Activated CD4-positive, alpha-beta T cell treated with anti-CD3 and anti-CD28 coated beads for 1 hour (primary cell): ENCODE measurements around the gene RERG.

Experiments used
- DNase-seq: peaks from one replicate; pipeline ENCODE4 v3.0.0-alpha.2; 2020

RERG gene

DNA sequence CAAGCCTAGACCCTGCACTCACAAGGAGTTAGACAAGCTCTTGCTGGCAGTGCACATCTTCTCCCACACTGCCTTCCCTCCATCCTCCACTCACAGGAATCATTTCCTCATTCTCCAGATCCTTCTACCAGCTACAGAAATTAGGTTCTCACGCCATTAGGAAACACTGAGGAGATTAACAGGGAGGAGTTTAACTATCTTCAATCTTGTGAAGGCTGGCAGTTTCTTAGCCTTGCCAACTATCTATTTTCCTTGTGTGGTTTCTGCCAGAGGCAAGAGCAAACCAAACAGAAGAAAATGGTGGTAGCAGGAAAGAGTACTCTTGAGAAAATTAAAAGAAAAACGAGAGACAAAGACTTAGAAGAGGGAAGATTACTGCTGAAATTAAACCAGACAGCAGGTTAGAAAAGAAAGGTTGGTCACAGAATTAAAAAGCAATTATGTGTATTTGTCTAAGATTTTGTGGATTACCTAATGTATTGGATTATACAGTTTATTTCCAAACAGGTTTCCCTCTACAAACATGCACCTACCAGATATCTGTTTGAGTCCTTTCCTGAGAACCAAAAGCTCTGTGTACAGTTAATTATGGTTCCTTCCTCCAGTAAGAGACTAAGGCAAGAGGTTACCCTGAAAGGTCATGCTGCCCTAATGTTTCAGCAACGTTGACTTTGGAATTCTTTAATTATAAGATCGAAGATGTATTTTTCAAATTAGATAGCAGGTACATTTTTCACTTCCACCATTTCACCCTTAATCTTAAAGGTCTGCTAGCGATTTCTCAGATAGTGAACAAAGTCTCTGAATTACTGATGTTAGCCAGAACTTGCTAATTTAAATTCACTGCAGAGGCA, 5.0 kb downstream of the RERG start:
- no peak for DNase-seq

DNA sequence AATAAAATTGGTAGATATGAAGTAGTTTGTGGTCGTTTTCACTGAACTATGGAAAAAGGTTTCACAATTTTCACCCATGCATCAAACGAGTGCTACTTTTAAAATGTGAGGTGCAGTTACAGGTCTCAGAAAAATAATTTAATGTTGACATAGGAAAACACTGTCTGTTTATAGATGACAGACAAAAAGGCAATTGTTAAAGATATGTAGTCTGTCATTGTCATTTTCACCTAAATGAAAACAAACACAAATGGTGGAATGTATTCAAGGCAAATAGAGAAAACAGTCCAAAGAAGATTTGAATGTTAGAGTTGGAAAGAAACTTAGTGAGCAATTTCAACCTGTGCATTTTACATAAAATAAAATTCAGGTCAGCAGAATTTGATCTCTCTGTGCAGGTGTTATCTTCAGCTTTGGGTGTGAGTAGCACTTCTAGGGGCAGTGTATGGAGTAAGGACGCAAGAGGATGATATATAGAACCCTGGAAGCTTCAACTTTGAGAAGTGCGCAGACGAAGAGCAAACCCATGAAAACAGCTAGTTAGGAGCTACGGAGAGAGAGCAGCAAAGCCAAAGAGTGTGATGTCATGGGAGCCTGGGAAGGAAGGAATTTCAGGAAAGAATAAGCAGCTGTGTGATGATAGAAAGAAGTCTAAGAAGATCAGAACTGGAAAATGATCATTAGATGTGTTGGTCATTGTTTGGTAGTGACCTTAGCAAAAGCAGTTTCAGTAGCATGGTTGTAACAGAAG, 6.2 kb downstream of the RERG start:
- no peak for DNase-seq

DNA sequence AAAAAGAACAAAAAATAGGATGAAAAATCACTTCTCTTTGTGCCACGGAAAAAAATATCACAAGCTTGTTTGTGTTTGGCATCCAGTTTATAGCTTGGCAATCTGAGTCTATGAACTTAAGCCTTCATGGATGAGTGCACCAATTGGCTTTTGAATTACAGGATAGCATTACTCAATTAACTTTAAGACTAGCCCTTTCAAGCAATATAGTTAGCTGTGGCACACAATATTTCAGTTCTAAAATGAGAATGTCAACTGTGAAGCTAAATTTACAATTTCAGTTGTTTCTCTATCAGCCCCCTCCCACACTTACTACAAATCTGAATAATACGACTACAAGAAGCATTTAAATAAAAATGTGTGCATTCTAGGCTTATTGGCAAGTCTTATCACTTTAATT, 8.3 kb downstream of the RERG start:
- no peak for DNase-seq

DNA sequence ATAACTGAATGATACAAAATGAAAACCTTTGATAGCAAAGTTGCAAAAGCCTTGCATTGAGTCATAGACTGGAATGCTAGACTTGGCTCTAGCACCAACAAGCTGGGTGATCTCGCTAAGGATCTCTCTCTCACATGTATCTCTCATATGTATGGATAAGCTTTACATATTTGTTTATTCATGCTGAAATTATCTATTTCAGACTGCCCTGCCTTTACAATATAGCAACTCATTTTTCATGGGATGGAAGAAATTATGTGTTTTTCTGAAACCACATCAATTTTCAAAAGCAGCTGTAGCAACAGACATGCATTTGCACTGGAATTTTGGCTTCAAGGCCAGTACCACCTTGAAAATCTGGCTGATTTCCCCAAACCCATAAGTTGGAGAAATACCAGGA, 11.4 kb downstream of the RERG start:
- DNase-seq = no peak

DNA sequence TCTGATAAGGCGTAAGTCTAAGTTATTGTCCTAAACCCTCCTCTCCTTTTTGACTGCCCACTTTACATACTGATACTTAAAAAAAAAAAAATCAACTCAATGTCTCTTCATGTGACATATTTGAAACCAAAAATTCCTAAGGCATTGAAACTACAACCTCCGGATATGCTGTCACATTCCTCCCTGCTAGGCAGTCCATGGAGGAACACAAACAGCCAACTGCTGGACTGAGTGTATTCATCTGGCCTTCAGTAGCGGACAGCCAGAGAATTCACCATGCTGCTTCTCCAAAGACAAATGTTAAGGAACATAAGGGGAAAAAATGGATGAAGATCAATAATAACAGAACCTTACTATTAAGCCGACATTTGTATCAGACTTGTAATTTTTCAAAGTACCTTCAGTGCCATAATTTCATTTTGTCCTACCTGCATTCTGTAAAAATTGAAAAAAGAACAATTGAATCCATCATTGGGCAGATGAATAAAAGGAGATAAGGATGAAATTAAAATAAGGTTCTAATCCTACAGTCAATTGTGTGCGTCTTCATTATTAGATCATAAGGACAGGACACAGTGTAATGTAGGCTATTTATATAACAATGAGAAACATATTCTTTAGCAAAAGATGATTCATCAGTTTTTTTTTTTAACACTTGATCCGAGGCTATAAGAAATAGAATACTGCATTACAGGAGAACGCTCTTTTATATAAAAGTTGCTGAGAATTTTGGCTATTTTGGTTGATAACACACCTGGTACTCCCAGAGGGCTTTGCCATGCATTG, 12.2 kb downstream of the RERG start:
- DNase-seq = no peak

DNA sequence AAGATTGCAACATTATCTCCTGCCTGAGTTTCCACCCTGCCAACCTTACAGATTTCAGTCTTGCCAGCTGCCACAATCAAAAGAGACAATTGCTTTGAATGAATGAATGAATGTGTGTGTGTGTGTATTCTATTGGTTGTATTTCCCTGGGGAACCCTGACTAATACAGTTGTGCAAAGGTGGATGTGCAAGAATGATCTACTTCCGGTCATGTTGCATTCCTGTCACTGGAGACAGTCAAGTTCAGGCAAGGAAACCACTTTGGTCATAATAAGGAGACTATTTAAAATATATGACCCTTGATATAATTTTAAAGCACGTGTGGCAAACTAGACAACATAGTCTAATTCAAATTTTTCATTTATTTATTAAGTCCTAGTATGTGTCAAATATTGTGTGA, 13.1 kb downstream of the RERG start:
- DNase-seq = no peak

DNA sequence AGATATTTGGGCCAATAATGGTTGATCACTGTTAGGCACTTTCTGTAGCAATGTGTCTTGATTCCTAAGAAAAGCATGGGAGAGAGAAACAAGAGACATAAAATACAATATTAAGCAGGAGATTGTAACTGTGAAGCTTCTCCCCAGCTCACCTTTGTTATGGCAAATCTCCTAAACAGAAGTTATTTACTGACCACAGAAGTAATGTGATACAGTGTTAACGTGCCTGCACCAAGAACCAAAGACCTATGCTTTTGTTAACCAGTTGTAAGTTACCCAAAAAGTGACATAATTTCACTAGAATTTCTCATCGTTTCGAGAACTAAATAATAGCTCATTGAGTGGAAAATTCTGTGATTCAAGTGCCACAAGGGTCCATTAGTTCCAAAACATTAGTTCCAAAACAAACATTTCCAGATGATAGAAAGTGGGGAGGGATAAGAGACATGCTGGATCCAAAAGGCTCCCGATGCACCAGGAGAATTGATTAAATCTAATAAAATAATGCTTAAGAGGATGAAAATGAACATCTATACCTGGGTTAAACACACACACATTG, 14.3 kb downstream of the RERG start:
- no peak for DNase-seq

DNA sequence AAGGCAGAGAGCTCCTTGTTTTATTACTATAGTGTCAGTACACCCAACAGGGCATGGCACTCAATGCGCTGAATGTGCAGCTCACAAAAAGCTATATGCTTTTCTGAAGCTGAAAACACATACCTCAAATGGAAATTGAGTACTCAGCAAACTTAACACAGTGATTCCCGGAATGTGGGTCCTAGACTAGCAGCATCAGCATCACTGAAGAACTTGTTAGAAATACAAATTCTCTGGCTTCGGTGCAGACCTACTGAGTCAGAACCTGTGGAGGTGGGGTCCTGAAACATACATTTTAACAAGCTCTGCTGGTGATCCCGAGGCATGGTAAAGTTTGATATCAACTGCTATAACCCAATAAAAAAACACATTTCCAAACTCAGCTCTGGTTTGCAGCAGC, 14.9 kb downstream of the RERG start:
- DNase-seq = no peak

DNA sequence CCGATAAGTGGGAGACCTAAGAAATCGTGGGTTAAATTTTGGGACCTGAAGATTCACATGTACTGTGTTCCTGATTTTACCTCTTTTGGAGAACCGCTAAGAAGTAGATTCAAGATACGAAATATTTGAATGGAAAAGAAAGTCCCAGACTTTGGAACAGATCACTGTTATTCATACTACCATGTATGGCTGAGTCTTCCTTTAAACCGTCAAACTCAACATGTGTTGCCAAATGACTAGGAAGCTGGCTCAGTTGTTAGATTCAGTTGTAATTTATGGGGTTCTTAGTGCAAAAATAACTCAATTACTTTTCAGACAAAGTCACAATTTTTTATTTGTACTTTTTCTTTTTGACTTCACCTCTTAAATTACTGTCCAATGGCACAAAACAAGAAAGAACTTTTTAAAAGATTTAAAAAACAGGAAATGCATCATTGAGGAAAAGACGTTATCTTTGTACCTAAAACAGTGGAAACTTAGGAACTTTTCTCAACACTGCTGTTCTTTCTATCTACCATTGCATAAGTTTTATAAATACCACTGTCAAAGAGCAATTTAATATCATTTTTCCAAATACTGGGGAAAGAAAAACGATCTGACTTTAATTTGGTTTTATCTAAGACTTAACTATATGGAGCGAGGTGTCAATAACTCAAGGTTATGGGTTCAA, 15.7 kb downstream of the RERG start:
- DNase-seq = no peak

DNA sequence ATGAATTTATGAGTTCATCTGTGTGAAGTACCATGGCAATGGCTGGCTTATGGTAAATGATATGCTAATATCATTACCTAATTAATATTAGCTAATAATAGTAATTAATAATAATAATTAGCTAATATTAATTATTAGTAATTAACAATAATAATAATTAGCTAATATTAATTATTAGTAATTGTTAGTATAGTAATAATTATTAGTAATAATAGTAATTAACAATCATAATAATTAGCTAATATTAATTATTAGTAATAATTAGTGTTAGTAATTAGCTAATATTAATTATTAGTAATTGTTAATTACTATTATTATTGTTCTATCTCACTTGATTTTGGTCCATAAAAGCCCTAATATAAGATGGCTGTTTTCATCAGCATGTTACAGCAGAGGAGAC, 19.8 kb downstream of the RERG start:
- no peak for DNase-seq

DNA sequence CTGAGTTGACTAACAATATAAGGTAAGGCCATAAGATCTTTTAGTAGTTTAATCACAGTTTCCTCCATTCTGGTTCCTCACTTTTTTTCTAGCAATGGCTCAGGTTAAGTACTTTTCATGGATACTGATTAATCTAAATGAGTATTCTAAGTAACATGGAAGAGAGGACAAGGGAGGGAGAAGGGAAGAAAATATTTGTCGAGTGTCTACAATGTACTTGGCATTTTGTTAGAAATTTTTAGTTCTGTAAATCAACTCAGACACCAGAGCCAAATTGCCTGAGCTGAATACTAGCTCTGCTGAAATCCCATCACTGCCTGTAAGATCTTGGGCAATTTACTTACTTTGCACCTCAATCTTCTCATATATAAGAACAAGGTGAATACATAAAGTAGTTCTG, 20.2 kb downstream of the RERG start:
- DNase-seq = no peak

DNA sequence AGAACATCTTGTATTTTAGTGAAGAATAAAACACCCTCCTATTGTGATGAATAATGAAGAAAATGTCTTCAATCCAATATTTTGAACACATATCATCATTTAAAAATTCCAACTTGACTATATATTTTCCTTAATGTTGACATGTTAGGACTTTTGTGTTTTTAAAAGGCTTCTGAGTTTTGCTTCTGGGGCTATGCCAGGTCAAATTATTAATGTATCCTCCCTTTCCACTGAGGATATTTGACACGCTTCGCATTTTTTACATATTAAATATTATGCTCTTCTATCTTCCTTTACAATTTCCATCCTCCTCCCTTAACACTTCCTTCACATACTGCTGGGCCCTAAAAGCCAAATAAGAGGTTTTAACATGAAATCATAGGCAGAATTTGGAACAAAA, 20.6 kb downstream of the RERG start:
- DNase-seq = no peak

DNA sequence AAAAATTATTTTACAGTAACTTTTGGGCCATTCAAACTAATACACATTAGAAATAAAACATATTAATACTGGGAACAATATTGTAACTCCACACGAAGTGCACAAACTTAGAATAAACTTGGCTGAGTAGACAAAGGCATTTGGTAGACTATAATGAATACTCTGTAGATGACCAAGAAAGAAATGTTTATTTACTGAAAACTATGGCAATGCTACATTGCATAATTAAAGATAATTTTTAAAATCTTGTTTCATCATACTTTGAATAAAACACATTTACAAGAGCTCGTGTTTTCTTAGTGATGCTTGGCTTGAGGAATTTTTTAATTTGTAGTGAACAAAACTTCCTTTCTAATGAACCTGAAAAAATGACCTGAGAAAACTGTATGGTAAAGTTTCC, 21.3 kb downstream of the RERG start:
- DNase-seq = no peak

DNA sequence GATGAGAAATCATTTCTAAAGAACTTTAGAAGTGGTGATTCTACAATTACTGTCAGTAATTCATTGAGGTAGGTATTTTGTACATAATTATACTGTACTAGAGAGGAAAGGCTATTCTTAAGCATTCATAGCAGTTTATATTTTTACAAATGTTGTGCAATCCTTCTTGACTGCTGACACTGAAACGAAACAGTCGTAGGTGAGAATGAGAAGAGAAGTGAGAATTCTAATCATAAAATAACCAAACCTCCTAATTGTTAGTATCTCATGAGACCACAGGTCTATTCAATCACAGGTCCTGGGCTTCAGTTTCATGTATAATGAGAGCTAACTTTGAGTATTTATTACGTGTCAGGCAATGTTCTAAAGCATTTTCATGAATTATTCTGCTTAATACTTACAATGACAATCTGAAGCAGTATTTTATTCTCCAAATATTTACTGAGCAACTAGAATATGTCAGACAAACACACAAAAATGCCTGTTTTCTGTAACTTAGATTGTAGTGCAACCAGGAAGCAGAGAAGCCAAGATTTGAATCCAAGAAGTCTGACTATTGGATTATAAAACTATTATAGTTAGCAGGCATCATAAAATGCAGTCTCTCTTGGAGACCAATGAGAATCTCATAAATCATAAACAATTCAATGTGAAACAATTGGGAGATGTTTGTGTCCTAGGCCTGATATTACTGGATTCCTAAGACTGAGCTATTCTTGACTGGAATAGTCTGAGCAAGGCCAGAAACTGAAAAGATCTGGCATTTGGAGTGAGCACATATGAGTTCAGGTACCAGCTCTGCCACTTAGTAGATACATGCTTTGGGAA, 24.3 kb downstream of the RERG start:
- DNase-seq = no peak

DNA sequence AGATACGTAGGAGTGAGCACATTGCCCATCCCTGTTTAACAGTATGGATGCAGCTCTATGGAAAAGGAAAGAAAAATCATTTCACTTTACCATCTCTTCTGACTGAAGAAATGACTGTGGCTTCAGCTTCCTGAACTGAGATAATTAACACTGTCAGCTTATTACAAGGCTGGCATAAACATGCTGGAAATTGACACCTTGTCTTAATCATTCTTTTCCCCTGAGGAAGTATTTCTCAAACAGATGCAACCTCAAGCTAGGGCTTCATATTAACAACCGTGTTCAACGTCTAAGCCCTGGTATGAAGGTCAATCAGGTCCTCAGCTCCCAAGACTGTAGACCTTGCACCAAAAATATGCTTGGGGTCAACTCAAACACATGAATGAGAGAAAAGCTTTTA, 25.0 kb downstream of the RERG start:
- DNase-seq = no peak

DNA sequence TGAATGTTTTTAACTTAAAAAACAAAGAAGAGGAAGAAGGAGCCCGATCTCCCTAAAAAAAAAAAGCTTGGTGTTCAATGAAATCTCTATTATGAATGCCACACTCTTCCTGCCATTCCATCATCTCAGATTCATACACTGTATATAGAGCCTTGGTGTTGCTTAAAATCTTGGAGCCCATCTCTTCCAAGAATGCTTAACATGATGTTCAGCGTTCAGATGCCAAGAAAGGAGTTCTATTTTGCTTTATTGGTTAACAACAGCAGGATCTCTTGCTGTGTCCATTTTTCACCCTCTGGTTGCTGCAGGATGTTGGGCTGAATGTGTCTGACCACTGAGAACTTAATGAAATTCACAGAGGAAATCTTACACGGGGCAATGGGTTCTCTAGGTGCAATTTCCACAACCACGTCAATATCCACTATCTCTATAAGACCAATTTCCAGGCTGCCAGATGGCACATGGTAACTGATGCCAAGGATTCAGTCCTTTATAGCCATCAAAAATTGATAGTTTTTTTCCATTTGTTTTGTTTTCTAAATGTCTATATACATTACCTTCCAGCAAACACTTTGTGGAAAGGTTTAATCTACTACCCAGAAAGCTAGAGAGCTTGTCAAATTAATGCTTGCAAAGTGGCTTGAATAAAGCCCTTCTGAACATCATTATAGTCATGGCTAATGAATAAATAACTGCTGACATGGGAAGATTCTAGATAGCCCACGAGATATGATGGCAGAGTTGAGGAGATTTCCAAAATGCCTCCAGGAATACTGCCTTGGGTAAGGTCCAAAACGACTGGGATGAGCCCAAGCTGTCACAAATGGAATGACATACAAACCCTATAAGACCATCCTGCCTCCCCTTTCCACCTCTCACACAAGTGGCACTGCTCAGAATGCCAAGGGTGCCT, 26.5 kb downstream of the RERG start:
- no peak for DNase-seq

DNA sequence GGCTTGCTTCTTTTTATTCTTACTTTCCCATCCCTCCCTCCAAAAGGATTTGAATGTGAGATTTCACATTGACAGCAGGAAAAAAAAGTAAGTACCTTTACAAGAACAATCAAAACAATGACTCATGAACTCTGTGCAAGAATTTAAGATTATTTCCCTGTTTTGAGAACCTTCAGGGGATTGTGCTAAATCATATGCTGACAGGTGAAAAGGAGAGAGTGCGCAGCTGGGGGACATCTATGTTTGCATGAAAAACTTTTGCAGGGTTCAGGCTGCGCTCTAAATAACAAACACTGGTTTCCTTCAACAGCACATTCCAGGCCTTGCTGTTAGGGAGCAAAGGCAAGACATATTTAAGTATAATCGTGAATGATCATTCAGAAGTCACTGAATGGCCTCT, 27.3 kb downstream of the RERG start:
- DNase-seq = no peak

DNA sequence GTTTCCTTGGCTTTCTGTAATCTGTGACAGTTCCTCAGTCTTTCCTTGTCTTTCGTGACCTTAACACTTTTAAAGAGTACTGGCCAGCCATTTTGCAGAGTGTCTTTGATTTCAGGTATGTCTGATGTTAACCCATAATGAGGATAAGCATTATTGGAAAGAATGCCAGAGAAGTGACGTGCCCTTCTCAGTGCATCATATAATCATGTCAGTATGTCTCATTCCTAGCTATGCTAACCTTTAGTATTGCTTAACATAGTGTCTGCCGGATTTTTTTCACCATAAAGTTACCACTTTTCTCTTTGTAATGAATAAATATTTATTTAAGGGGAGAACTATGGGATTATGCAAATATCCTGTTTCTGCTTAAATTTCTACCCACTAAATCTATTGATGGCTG, 28.5 kb downstream of the RERG start:
- no peak for DNase-seq

DNA sequence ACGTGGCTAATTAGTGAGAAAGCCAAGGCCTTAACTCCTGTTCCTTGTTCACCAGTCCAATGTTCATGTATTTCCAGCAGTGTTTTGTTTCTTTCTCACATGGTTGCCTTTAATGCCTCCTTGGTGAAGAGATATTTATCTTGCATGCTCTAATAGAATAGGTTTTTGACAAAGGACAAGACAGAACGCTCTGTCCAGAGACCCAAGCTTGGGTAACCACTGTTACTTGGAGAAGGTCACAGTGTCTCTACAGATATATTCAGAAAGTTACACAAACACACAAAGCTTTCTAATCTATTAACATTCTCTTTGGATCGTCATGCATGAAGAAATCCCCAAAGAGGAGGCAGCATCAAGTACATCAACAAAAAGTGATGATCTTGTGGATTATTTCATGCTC, 33.1 kb downstream of the RERG start:
- no peak for DNase-seq

DNA sequence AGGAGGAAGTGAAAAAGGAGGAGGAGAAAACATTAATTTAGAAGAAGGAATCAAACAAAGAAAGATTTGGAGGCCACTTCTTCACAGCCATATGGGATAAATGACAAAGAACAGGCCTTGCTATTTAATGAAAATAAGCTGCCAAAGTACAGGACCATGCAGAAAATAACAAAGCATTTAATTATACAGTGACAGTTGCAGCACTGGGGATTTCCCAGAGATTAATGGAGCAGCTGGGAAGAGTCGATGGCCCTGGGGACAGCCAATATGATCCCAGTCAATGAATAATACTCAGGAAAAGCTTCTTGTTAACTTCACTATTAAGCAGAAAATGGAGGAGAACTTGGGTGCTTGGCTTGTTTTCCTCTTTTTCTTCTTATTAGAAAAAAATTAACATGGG, 34.6 kb downstream of the RERG start:
- DNase-seq = no peak

DNA sequence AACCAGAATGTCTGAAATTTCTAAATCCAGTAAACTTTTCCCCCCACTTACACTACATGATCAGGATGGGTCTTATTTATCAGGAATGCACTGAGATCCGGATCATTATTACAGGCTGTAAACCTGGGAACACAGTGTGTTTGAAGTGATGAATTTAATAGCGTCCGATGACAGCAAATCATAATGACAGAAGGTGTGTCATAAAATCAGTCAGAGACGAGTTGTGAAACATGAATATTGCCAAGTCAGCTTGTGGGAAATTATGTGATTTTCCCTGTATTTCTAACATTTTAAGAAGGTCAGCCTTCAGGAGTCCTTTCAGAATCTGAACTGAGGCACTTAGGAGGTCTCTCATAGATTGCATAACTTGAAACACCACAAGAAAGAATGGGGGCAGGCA, 36.7 kb downstream of the RERG start:
- DNase-seq = no peak
